B cell (primary cell): ENCODE data around the gene CRK.

Source experiments
- CTCF ChIP-seq: fragments of 200-600 bp; IDR thresholded peaks from one replicate; pipeline ENCODE4 v1.8.0; 2022; ENCODE audit warnings: antibody characterized with exemption, mild to moderate bottlenecking
- EZH2 ChIP-seq: IDR thresholded peaks from 2 replicates; pipeline ENCODE4 v1.6.1; 2012; ENCODE audit warnings: borderline replicate concordance, low read depth, mild to moderate bottlenecking, moderate library complexity, low read length; ENCODE audit not compliant: insufficient read depth, poor library complexity, severe bottlenecking

- TF ChIP-seq CTCF = no peak
- no peak for TF ChIP-seq EZH2
Measured at GRCh38 chr17:1503699-1504098, 47.7 kb upstream of the CRK start.
